ENCODE results near the gene TCEAL2. TPM values are rescaled to one million over a fixed set of nuclear protein-coding genes. Genes with fewer than 3 reads are reported as not detected.
"Not testable (repeated sequence)": the region's sequence is repeated elsewhere in the genome, so short reads cannot be mapped to it uniquely, and the experiment has no call there.

Gene TCEAL2
- total and polyA plus RNA-seq, 2 donors from 2014 or later: 2.6 to 47.2 TPM

GRCh38 chrX:102126863-102127262 lies 1.4 kb downstream of the TCEAL2 start:
- no peak for TF ChIP-seq CTCF (IDR thresholded peaks at IDR 0.05; ENCODE audit: borderline replicate concordance, extremely low read depth, insufficient read depth)
- Histone ChIP-seq H3K4me3 (ENCODE audit: low read length in 3 of 3) (no peak overlapping the region), H3K9me3 (ENCODE audit: control insufficient read depth in 2 of 3, insufficient read depth in 1 of 3, low read length in 3 of 3) (no peaks in the 10 kb centered on the region), H3K27me3 (ENCODE audit: control insufficient read depth, insufficient read depth, low read length) (peaks cover 13% of the 10 kb centered on the region), H3K9ac (ENCODE audit: low read length in 3 of 3) (no peak overlapping the region), H3K27ac (ENCODE audit: low read depth in 2 of 2, low read length in 2 of 2) (no peak overlapping the region), H3K36me3 (ENCODE audit: control insufficient read depth in 2 of 3, insufficient read depth in 3 of 3, low read length in 3 of 3) (no peaks in the 10 kb centered on the region), H3K4me1 (ENCODE audit: control insufficient read depth in 2 of 3, insufficient read depth in 2 of 3, low read depth in 1 of 3, low read length in 3 of 3) (no peaks in the 10 kb centered on the region)
- FAIRE-seq (no peak), DNase-seq (no peak)
- intact Hi-C loops (cut with DNase I): no loop called here

GRCh38 chrX:102129473-102129872 lies 4.0 kb downstream of the TCEAL2 start:
- Histone ChIP-seq H3K9me3 (ENCODE audit: control insufficient read depth in 2 of 3, insufficient read depth in 1 of 3, low read length in 3 of 3) (no peaks in the 10 kb centered on the region), H3K9ac (ENCODE audit: low read length in 3 of 3) (no peak overlapping the region), H3K4me1 (ENCODE audit: control insufficient read depth in 2 of 3, insufficient read depth in 2 of 3, low read depth in 1 of 3, low read length in 3 of 3) (no peaks in the 10 kb centered on the region), H3K36me3 (ENCODE audit: control insufficient read depth in 2 of 3, insufficient read depth in 3 of 3, low read length in 3 of 3) (no peaks in the 10 kb centered on the region), H3K4me3 (ENCODE audit: low read length in 3 of 3) (no peak overlapping the region), H3K27me3 (ENCODE audit: control insufficient read depth, insufficient read depth, low read length) (peaks cover 7% of the 10 kb centered on the region), H3K27ac (ENCODE audit: low read depth in 2 of 2, low read length in 2 of 2) (no peak overlapping the region)
- DNase-seq: no peak
- TF ChIP-seq CTCF (IDR thresholded peaks at IDR 0.05; ENCODE audit: borderline replicate concordance, extremely low read depth, insufficient read depth): peak; percentile 26
- FAIRE-seq: peak; percentile 97
- intact Hi-C loops (cut with DNase I): no loop called here

GRCh38 chrX:102138064-102138463 lies 12.6 kb downstream of the TCEAL2 start:
- Histone ChIP-seq H3K4me1 (ENCODE audit: control insufficient read depth in 2 of 3, insufficient read depth in 2 of 3, low read depth in 1 of 3, low read length in 3 of 3) (no peaks in the 10 kb centered on the region), H3K9ac (ENCODE audit: low read length in 3 of 3) (no peak overlapping the region), H3K4me3 (ENCODE audit: low read length in 3 of 3) (no peak overlapping the region), H3K27ac (ENCODE audit: low read depth in 2 of 2, low read length in 2 of 2) (no peak overlapping the region), H3K36me3 (ENCODE audit: control insufficient read depth in 2 of 3, insufficient read depth in 3 of 3, low read length in 3 of 3) (no peaks in the 10 kb centered on the region), H3K9me3 (ENCODE audit: control insufficient read depth in 2 of 3, insufficient read depth in 1 of 3, low read length in 3 of 3) (no peaks in the 10 kb centered on the region), H3K27me3 (ENCODE audit: control insufficient read depth, insufficient read depth, low read length) (no peaks in the 10 kb centered on the region)
- intact Hi-C loops (cut with DNase I): no loop called here
- no peak for TF ChIP-seq CTCF (IDR thresholded peaks at IDR 0.05; ENCODE audit: borderline replicate concordance, extremely low read depth, insufficient read depth)
- DNase-seq: peak in 3 of 5 donors; percentile 18 to 50 (median 42)
- no peak for FAIRE-seq

- intact Hi-C loops (cut with DNase I); H3K4me3 ChIP-seq (ENCODE audit: low read length in 3 of 3); H3K9me3 ChIP-seq (ENCODE audit: control insufficient read depth in 2 of 3, insufficient read depth in 1 of 3, low read length in 3 of 3); H3K4me1 ChIP-seq (ENCODE audit: control insufficient read depth in 2 of 3, insufficient read depth in 2 of 3, low read depth in 1 of 3, low read length in 3 of 3); H3K36me3 ChIP-seq (ENCODE audit: control insufficient read depth in 2 of 3, insufficient read depth in 3 of 3, low read length in 3 of 3); H3K27ac ChIP-seq (ENCODE audit: low read depth in 2 of 2, low read length in 2 of 2); H3K27me3 ChIP-seq (ENCODE audit: control insufficient read depth, insufficient read depth, low read length); FAIRE-seq; DNase-seq; H3K9ac ChIP-seq (ENCODE audit: low read length in 3 of 3): not testable (repeated sequence)
Observed at GRCh38 chrX:102140876-102141275, 15.4 kb downstream of the TCEAL2 start.

- intact Hi-C loops (cut with DNase I); H3K9ac ChIP-seq (ENCODE audit: low read length in 3 of 3); H3K9me3 ChIP-seq (ENCODE audit: control insufficient read depth in 2 of 3, insufficient read depth in 1 of 3, low read length in 3 of 3); H3K27me3 ChIP-seq (ENCODE audit: control insufficient read depth, insufficient read depth, low read length); H3K4me1 ChIP-seq (ENCODE audit: control insufficient read depth in 2 of 3, insufficient read depth in 2 of 3, low read depth in 1 of 3, low read length in 3 of 3); H3K4me3 ChIP-seq (ENCODE audit: low read length in 3 of 3); H3K27ac ChIP-seq (ENCODE audit: low read depth in 2 of 2, low read length in 2 of 2); H3K36me3 ChIP-seq (ENCODE audit: control insufficient read depth in 2 of 3, insufficient read depth in 3 of 3, low read length in 3 of 3); FAIRE-seq: not testable (repeated sequence)
- DNase-seq: peak in 1 of 5 donors; percentile 50
Observed at GRCh38 chrX:102141631-102142030, 16.2 kb downstream of the TCEAL2 start.

GRCh38 chrX:102142274-102142673 lies 16.8 kb downstream of the TCEAL2 start, which contains the start of gene TCEAL6:
Gene TCEAL6 (minus strand): TSS chrX:102142481.
- DNase-seq: peak in 2 of 5 donors; percentile 3 to 32
- intact Hi-C loops (cut with DNase I); H3K4me1 ChIP-seq (ENCODE audit: control insufficient read depth in 2 of 3, insufficient read depth in 2 of 3, low read depth in 1 of 3, low read length in 3 of 3); H3K27me3 ChIP-seq (ENCODE audit: control insufficient read depth, insufficient read depth, low read length); H3K27ac ChIP-seq (ENCODE audit: low read depth in 2 of 2, low read length in 2 of 2); H3K36me3 ChIP-seq (ENCODE audit: control insufficient read depth in 2 of 3, insufficient read depth in 3 of 3, low read length in 3 of 3); FAIRE-seq; H3K9ac ChIP-seq (ENCODE audit: low read length in 3 of 3); H3K9me3 ChIP-seq (ENCODE audit: control insufficient read depth in 2 of 3, insufficient read depth in 1 of 3, low read length in 3 of 3); H3K4me3 ChIP-seq (ENCODE audit: low read length in 3 of 3): not testable (repeated sequence)

Data from kidney (tissue), 14 donors.